ENCODE results near the gene PNMA8A. TPM values are rescaled to one million over a fixed set of nuclear protein-coding genes. Genes with fewer than 3 reads are reported as not detected.

The PNMA8A gene
- polyA plus RNA-seq, 1 of the 3 experiments (the other 2 are of a cell fraction): 10.2 TPM

DNA sequence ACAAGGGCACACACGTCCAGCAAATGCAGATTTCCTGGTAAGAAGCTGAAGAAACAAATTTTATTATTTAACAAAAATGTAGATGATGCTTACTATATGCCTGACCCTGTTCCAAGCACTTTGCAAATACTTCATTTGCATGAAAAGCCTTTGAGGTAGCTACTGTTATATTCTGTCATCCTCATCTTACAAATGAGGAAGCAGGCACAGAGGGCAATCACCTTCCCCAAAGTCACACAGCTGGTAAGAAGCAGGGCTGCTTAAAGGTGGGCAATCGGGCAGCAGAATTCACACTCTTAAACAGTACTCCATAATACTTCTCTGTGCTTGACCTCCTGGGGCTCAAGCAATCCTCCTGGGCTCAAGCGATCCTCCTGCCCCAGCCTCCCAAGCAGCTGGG, 24.4 kb downstream of the PNMA8A start (continued):
- TF ChIP-seq, protein P1, sequence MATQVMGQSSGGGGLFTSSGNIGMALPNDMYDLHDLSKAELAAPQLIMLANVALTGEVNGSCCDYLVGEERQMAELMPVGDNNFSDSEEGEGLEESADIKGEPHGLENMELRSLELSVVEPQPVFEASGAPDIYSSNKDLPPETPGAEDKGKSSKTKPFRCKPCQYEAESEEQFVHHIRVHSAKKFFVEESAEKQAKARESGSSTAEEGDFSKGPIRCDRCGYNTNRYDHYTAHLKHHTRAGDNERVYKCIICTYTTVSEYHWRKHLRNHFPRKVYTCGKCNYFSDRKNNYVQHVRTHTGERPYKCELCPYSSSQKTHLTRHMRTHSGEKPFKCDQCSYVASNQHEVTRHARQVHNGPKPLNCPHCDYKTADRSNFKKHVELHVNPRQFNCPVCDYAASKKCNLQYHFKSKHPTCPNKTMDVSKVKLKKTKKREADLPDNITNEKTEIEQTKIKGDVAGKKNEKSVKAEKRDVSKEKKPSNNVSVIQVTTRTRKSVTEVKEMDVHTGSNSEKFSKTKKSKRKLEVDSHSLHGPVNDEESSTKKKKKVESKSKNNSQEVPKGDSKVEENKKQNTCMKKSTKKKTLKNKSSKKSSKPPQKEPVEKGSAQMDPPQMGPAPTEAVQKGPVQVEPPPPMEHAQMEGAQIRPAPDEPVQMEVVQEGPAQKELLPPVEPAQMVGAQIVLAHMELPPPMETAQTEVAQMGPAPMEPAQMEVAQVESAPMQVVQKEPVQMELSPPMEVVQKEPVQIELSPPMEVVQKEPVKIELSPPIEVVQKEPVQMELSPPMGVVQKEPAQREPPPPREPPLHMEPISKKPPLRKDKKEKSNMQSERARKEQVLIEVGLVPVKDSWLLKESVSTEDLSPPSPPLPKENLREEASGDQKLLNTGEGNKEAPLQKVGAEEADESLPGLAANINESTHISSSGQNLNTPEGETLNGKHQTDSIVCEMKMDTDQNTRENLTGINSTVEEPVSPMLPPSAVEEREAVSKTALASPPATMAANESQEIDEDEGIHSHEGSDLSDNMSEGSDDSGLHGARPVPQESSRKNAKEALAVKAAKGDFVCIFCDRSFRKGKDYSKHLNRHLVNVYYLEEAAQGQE (IDR thresholded peaks at IDR 0.05; ENCODE audit: low read depth, low read length): no peak
- no peak for TF ChIP-seq NRF1 (IDR thresholded peaks at IDR 0.05; ENCODE audit: low read depth, low read length)

- no peak for DNase-seq
- TF ChIP-seq GABPA (IDR thresholded peaks at IDR 0.05; ENCODE audit: low read depth): no peak
- TF ChIP-seq POLR2AphosphoS5 (IDR thresholded peaks at IDR 0.05; ENCODE audit: low read depth, low read length): no peak
- no peak for TF ChIP-seq CHD2 (IDR thresholded peaks at IDR 0.05; ENCODE audit: low read length, partially characterized antibody)
- TF ChIP-seq MXI1 (IDR thresholded peaks at IDR 0.05; ENCODE audit: low read depth, low read length): no peak
- TF ChIP-seq TAF1 (IDR thresholded peaks at IDR 0.05; ENCODE audit: borderline replicate concordance, low read depth, low read length): no peak
- TF ChIP-seq CTCF (IDR thresholded peaks at IDR 0.05): no peak
- TF ChIP-seq EP300 (IDR thresholded peaks at IDR 0.05; ENCODE audit: borderline replicate concordance in 1 of 2, low read depth in 1 of 2, low read length in 1 of 2): no peak
- no peak for TF ChIP-seq ZBTB33 (IDR thresholded peaks at IDR 0.05; ENCODE audit: borderline replicate concordance, low read depth)
- no peak for TF ChIP-seq ELF1 (IDR thresholded peaks at IDR 0.05)
- no peak for TF ChIP-seq SIN3A (IDR thresholded peaks at IDR 0.05; ENCODE audit: borderline replicate concordance, low read depth, low read length)
- no peak for TF ChIP-seq MEF2A (IDR thresholded peaks at IDR 0.05; ENCODE audit: borderline replicate concordance, low read depth)
- TF ChIP-seq NFIC (IDR thresholded peaks at IDR 0.05; ENCODE audit: borderline replicate concordance): no peak
- no peak for TF ChIP-seq YY1 (IDR thresholded peaks at IDR 0.05; ENCODE audit: low read depth)
- no peaks in the 10 kb centered on the region for H4K20me1 ChIP-seq (ENCODE audit: insufficient read depth)
- H3K27ac ChIP-seq (ENCODE audit: low read depth in 2 of 2, low read length in 1 of 2): no peak overlapping the region
- 0 out of 4 replicates have a peak, but pooled peaks cover 0 to 5% of the 10 kb centered on the region in 2 experiments for H3K4me1 ChIP-seq (ENCODE audit: control insufficient read depth in 1 of 2, insufficient read depth in 2 of 2, low read depth in 1 of 2, low read length in 1 of 2)
- no peak overlapping the region for H3K9ac ChIP-seq
- CTCF ChIA-PET: interaction anchor here (1.1 kb wide), 1 partner anchor 44 kb away, joined by 3 read pairs; no protein-coding TSS in a partner anchor
- no peak overlapping the region for H3K4me3 ChIP-seq (ENCODE audit: low read depth in 2 of 2, low read length in 1 of 2)
- no peaks in the 10 kb centered on the region for H3K9me2 ChIP-seq
- H3F3A ChIP-seq (replicated peaks; ENCODE audit: insufficient read depth): peaks cover 5% of the 10 kb centered on the region
- no peaks in the 10 kb centered on the region for H3K27me3 ChIP-seq (ENCODE audit: insufficient read depth)
- H2AFZ ChIP-seq (ENCODE audit: low read depth): no peak overlapping the region
- no peaks in the 10 kb centered on the region for H3K36me3 ChIP-seq (replicated peaks in 1 of 2; ENCODE audit: control insufficient read depth in 1 of 2, insufficient read depth in 2 of 2, low read length in 1 of 2)
- POLR2A ChIA-PET: no interaction called here
- no peak overlapping the region for H3K4me2 ChIP-seq
- no peaks in the 10 kb centered on the region for H3K9me3 ChIP-seq
- no peaks in the 10 kb centered on the region for H3K79me2 ChIP-seq (ENCODE audit: insufficient read depth)
- 87% methylated on average over 15 of the region's 15 CpGs for WGBS (ENCODE audit: low lambda C conversion rate)
Observed at GRCh38 chr19:46446021-46446420, 25.3 kb downstream of the PNMA8A start.
